ENCODE data around the gene SEPTIN5.

SEPTIN5 gene

DNA sequence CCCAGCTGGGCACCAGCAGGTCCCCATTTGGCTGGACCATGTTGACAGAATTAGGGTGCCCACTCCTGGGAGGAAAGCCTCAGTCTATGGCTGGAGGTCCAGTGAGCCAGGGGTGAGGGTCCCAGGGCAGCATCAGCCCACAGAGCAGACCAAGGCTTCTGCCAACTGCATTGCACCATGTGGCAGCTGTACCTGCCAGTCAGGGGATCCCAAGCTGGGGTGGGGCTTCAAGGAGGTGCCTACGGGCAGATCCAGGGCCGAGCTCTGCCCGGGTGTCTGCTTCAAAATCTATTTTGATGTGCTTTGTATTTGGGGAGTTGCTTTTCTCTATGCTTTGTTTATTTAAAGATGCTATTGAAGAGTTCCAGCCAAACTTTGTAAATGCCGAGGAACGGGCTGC, 19.5 kb downstream of the SEPTIN5 start:
- DNase-seq (ENCODE audit: low read depth), result no peak

- DNase-seq (ENCODE audit: low read depth), result no peak
Measured at GRCh38 chr22:19734163-19734562, 19.9 kb downstream of the SEPTIN5 start.

- DNase-seq (ENCODE audit: low read depth), result no peak
Measured at GRCh38 chr22:19734837-19735382, 20.6 kb downstream of the SEPTIN5 start.

GRCh38 chr22:19735665-19736510, 21.6 kb downstream of the SEPTIN5 start:
- DNase-seq (ENCODE audit: low read depth), result no peak

DNA sequence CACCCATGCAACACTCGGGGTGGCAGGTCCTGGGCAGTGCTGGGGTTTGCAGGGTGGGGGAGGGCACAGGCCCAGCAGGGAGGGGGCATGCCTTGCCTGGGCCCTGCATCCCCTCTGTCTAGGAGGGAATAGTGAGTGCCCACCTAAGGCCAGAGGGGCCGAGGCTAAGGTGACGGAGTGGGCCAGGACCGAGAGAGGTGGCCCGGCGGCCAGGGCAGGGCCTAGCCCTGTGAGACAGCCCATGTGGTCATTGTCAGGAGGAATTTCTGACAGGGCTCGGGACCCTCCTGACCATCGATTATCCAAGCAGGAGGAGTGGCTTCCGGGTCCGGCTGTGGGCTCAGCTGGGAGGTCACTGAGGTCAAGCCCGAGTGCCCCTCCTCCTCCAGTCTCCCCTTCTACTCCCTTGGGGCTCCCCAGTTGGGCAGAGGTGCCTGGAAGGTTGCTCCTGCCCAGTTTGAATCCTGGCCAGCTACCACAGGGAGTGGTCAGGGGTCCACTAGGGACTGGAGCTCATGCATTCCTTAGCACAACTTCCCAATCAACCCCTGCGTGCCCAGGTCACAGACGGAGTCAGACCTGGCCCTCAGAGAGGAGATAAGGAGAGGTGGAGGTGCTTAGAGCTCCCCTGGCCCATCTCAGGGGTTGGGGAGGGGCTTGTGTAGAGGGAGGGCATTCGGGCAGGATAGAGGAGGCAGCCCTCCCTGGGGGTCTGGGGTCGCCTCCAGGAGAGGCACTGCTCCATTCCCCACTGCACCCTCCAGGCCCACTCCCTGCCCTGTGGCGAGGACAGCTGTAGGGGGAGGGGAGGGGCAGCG, 23.8 kb downstream of the SEPTIN5 start:
- no peak for DNase-seq (ENCODE audit: low read depth)

DNA sequence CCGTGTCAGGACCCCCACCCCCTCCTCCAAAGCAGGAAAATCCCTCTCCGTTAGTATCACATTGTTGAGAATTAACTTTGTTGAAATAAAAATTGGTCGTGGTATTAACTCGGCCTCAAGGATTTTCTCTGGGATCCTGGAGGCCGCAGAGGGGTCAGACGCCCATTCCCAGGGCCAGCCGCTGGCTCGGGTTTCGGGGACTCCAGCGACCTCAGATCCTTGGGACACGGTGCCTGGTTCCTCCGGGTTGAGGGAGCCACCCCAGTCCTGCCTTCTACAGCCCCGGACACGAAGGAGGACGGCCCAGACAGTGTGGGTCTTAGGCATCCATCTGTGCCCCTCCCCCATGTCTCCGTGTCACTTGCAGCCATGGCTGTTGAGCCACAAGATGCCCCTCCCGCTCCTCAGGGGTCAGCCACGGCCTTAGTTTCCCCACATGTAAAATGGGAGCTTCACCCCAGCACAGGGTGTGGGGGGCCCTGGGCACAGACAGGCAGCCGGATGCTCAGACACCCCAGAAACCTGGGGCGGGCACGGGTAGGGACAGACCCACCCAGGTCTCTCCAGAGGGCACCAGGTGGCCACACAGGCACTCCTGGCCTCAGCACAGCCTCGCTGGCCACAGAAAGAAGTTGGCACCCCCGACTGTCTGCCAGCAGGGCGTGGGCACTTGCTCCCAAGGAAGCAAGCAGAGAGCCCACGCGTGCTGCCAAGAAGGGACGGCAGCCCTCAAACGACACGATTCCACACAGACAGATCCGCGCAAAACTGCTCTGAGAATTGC, 24.6 kb downstream of the SEPTIN5 start:
- DNase-seq (ENCODE audit: low read depth), result no peak

DNA sequence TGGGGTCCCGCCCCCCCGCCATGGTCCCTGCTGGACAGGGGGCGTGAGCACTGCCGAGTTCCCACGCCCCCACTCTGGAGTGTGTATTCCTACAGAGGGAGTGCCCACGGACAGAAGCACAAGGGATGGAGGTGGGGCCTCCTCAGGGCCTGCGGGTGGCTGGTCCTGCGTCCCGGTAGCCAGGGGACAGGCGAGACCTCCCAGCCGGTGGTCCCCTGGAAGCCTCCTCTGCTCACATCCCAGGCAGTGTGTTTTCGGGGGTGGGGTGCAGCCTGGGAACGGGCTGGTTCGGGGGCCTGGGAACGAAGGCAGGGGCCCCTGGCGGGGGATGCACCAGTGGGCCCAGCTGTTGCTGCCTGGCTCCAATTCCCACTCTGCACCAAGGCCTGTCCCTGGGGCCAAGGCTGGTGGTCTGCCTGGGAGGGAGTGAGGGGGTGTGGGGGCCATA, 25.2 kb downstream of the SEPTIN5 start:
- no peak for DNase-seq (ENCODE audit: low read depth)

GRCh38 chr22:19739911-19740449, 25.7 kb downstream of the SEPTIN5 start:
- DNase-seq (ENCODE audit: low read depth), result no peak

GRCh38 chr22:19740586-19740985, 26.3 kb downstream of the SEPTIN5 start:
- no peak for DNase-seq (ENCODE audit: low read depth)

DNA sequence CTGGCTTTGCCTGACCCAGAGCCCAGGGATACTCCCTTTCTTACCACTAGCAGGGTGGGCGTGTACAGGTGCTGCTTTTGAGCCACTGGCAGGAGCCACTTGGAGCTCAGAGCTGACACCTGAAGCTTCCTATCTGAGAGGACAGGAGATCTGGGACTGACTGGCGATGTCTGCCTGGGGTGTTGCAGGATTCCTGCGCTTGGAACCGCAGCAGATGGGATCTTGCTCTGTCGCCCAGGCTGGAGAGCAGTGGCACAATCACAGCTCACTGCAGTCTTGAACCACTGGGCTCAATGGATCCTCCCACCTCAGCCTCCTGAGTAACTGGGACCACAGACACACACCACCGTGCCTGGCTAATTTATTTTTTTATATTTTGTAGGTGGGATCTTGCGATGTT, 26.8 kb downstream of the SEPTIN5 start:
- DNase-seq (ENCODE audit: low read depth), result no peak

DNA sequence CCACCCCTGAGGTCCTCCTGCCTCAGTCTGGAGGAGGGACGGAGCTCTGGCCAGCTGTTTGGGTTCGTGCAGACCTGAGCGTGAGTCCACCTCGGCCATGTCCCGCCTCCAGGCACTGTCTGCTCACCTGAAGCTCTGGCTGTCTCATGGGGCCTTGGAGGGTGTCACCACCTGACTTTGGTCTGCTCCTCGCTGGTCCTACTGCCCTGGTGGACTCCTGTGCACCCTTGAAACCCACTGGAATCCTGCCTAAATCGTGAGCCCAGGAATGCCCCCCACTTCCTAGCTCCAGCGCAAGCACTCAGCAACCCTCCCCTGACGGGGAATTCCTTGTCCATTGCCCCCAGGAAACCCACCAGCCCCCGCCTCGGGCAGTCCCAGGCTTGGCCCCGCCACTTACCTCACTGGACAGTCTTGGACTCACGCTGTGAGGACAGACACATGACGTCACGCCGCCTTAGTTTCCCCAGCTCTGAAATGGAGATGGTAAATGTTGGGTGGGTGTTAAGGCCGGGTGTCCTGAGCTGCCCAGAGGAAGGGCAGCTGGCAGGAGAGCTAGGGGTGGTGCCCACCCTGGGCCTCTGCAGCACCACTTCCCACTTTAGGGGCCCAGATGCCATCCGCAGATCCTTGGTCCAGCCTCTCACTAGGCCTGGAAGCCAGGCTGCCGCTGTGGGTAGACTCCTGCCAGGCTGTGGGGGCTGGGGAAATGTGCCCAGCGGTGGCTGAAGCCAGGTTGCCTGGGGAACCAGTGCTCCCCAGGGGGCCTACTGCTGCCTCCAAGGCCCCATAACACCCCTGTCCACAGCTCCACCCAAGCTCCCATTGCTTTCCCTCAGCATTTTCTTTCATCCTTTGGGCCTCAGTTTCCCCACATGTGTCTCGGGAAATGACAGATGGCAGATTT, 28.1 kb downstream of the SEPTIN5 start:
- no peak for DNase-seq (ENCODE audit: low read depth)

GRCh38 chr22:19743081-19743480, 28.8 kb downstream of the SEPTIN5 start:
- DNase-seq (ENCODE audit: low read depth), result no peak

GRCh38 chr22:19743651-19744050, 29.3 kb downstream of the SEPTIN5 start:
- DNase-seq (ENCODE audit: low read depth), result no peak

DNA sequence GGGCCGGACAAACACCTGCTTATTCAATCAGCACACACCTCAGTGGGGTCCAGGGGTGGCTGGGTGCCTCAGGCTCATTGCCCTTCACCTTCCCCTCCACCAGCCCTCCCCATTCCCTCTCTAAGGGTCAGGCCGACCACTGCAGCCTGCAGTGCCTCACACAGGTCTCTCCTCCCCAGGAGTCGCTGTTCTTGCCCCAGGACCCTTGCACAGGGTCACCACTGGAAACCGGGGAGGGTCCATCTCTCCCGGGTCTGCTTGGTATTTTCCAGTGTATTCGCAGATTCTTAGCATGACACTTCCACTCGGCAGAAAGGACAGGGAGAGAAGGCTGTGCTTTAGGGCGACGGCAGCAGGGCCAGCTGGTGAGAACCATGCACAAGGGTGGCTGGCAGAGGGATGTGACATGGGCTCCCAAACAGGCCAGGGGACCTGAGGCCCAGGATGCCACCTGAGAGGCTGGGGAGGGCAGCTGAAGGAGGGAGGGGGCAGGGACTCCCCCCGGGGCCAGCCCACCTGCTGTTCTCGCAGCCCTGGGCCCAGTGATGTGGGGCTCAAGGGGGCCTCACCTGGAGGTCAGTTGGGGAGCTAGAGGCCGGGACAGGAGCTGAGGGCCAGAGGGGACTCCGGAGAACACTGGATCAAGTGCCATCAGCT, 30.2 kb downstream of the SEPTIN5 start:
- DNase-seq (ENCODE audit: low read depth), result no peak

DNA sequence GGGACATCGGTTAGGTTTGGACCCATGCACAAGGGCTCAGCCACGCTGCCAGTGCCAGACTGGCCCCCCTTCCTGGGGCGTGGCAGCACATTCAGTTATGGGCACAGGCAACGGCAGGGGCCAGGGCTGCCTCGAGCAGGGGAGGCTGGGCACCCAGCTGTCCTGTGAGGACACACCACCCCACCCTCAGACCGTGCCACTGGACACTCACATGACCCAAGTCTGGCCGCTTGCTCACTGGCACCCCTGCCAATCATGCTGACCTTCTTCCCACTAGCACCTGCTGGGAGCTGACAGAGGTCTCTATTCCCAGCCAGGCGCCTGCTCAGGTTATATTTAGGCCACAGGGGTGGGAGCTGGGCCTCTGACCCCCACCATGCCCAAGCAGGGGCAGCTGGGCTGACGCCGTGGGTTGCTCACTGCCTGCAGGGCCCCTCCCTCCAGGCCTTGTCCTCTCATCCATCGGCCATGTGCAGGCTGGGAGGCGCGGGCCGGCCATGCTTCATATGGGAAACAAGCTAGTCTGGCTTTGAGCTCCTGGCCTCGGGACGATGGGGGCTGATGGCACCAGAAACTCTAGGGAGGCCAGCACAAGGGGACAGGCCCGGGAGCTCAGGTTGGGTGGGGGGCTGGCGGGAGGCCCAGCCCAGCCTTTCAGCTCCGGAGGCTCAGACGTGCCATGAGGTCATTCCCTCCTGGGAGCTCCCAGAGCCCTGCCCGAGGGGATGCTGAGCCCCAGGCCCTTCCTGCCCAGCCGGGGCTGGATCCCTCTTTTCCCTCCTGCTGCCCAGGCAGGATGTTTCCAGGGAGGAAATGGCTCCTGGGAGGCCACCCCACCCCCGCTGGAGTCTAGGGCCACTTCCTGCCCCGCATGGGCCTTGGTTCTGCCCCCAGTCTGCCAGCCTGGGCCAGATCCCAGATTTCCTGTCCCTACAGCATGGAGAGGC, 31.1 kb downstream of the SEPTIN5 start:
- DNase-seq (ENCODE audit: low read depth), result no peak

GRCh38 chr22:19746726-19747125, 32.4 kb downstream of the SEPTIN5 start:
- no peak for DNase-seq (ENCODE audit: low read depth)

DNA sequence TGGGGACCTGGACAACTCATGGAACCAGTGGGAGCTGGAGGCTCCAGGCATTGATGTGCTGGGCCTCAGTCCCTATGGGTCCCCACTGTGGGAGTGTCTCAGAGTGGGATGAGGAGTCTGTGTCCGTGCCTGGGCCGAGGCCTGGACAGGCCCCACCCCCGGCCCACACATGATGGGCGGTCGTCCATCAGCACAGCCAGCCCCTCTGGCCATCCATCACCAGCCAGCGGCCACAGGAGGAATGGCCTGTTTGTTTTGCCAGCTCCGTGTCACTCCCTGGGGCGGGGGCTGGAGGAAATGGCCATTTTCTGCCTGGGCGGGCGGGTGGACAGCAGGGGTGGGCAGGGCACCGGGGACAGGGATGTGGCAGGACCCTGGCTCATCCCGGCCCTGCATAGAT, 33.2 kb downstream of the SEPTIN5 start:
- no peak for DNase-seq (ENCODE audit: low read depth)

- no peak for DNase-seq (ENCODE audit: low read depth)
Measured at GRCh38 chr22:19748139-19748538, 33.8 kb downstream of the SEPTIN5 start.

Data from activated T-cell treated with anti-CD3 and anti-CD28 coated beads for 48 hours (primary cell).